Mesenchymal stem cell (in vitro differentiated cells and primary cell): ENCODE data around the gene POLA1.

Source experiments
- DNase-seq: peaks from one replicate; pipeline ENCODE4 v3.0.0-alpha.2; 2013
- H2AFZ ChIP-seq: one replicate; pipeline ENCODE4 v1.6.1; 2013; ENCODE audit warnings: low read depth, mild to moderate bottlenecking, control low read depth, inconsistent platforms, low read length, moderate library complexity
- H2AK5ac ChIP-seq: 2 replicates; pipeline ENCODE4 v1.6.1; 2013; ENCODE audit warnings: low read length, moderate library complexity, mild to moderate bottlenecking, inconsistent platforms; ENCODE audit not compliant: severe bottlenecking
- H2BK120ac ChIP-seq: one replicate; pipeline ENCODE4 v1.6.1; 2013; ENCODE audit warnings: low read depth, mild to moderate bottlenecking, inconsistent platforms, low read length, moderate library complexity
- H2BK12ac ChIP-seq, 2 experiments: one replicate each; pipeline ENCODE4 v1.6.1; 2013; ENCODE audit warnings: inconsistent platforms in 2 of 2, low read length in 2 of 2, mild to moderate bottlenecking in 2 of 2, moderate library complexity in 2 of 2, control low read depth in 1 of 2
- H2BK15ac ChIP-seq: one replicate; pipeline ENCODE4 v1.6.1; 2013; ENCODE audit warnings: mild to moderate bottlenecking, low read depth, inconsistent platforms; ENCODE audit not compliant: poor library complexity, severe bottlenecking
- H2BK5ac ChIP-seq: 2 replicates; pipeline ENCODE4 v1.6.1; 2013; ENCODE audit warnings: low read depth, mild to moderate bottlenecking, low read length, control low read depth, inconsistent platforms; ENCODE audit not compliant: poor library complexity, severe bottlenecking
- H3K14ac ChIP-seq, 2 experiments: one replicate each; pipeline ENCODE4 v1.6.1; 2013; ENCODE audit warnings: inconsistent platforms in 2 of 2, low read length in 2 of 2, control low read depth in 1 of 2, mild to moderate bottlenecking in 1 of 2, moderate library complexity in 1 of 2
- H3K18ac ChIP-seq, 2 experiments: one replicate each; pipeline ENCODE4 v1.6.1; 2013; ENCODE audit warnings: inconsistent platforms in 2 of 2, low read length in 2 of 2, control low read depth in 1 of 2, low read depth in 1 of 2, mild to moderate bottlenecking in 1 of 2
- H3K23ac ChIP-seq, 2 experiments: one replicate each; pipeline ENCODE4 v1.6.1; 2013; ENCODE audit warnings: inconsistent platforms in 2 of 2, low read length in 2 of 2, mild to moderate bottlenecking in 2 of 2, moderate library complexity in 2 of 2, control low read depth in 1 of 2
- H3K27ac ChIP-seq: 2 replicates; pipeline ENCODE4 v1.5.1; 2013; ENCODE audit warnings: mild to moderate bottlenecking, moderate library complexity, low read length, control low read depth, inconsistent platforms; ENCODE audit not compliant: poor library complexity, severe bottlenecking
- H3K27me3 ChIP-seq, 2 experiments: 2 replicates each; pipeline versions ENCODE4 v1.6.1 to v1.7.0; 2013; ENCODE audit warnings: low read length in 2 of 2, mild to moderate bottlenecking in 2 of 2, moderate library complexity in 2 of 2, control low read depth in 1 of 2, inconsistent platforms in 1 of 2; ENCODE audit not compliant: control insufficient read depth in 1 of 2, insufficient read depth in 1 of 2
- H3K36me3 ChIP-seq, 2 experiments: 2 replicates each; pipeline versions ENCODE4 v1.6.1 to v1.7.0; 2013; ENCODE audit warnings: low read length in 2 of 2, control low read depth in 1 of 2, inconsistent platforms in 1 of 2, low read depth in 1 of 2, mild to moderate bottlenecking in 1 of 2; ENCODE audit not compliant: insufficient read depth in 2 of 2, control insufficient read depth in 1 of 2
- H3K4ac ChIP-seq, 2 experiments: one replicate each; pipeline ENCODE4 v1.6.1; 2013; ENCODE audit warnings: inconsistent platforms in 2 of 2, low read length in 2 of 2, mild to moderate bottlenecking in 2 of 2, moderate library complexity in 2 of 2, control low read depth in 1 of 2, low read depth in 1 of 2
- H3K4me1 ChIP-seq: 2 replicates; pipeline ENCODE4 v1.6.1; 2013; ENCODE audit warnings: low read depth, low read length, control low read depth; ENCODE audit not compliant: control insufficient read depth, insufficient read depth
- H3K4me2 ChIP-seq: 2 replicates; pipeline ENCODE4 v1.6.1; 2013; ENCODE audit warnings: low read length, mild to moderate bottlenecking, inconsistent platforms; ENCODE audit not compliant: poor library complexity, severe bottlenecking
- H3K4me3 ChIP-seq, 2 experiments: 2 replicates each; pipeline versions ENCODE4 v1.5.1 to v1.7.0; 2013; ENCODE audit warnings: low read length in 2 of 2, mild to moderate bottlenecking in 2 of 2, control low read depth in 1 of 2, low read depth in 1 of 2; ENCODE audit not compliant: insufficient read depth in 1 of 2
- H3K79me1 ChIP-seq: replicated peaks from 2 replicates; pipeline ENCODE4 v1.6.1; 2013; ENCODE audit warnings: mild to moderate bottlenecking, control low read depth, low read length, inconsistent platforms; ENCODE audit not compliant: poor library complexity, severe bottlenecking
- H3K9ac ChIP-seq: 2 replicates; pipeline ENCODE4 v1.7.0; 2013; ENCODE audit warnings: mild to moderate bottlenecking, low read length, moderate library complexity
- H3K9me3 ChIP-seq: 2 replicates; pipeline ENCODE4 v1.7.0; 2013; ENCODE audit warnings: mild to moderate bottlenecking, low read length; ENCODE audit not compliant: control insufficient read depth
- H4K8ac ChIP-seq: one replicate; pipeline ENCODE4 v1.6.1; 2013; ENCODE audit warnings: inconsistent platforms, mild to moderate bottlenecking, low read length, moderate library complexity
- H4K91ac ChIP-seq: one replicate; pipeline ENCODE4 v1.6.1; 2013; ENCODE audit warnings: mild to moderate bottlenecking, low read length, inconsistent platforms
- WGBS: methylation state at CpG from one replicate; pipeline ENCODE4 v1.1.7; 2013; ENCODE audit warnings: mixed read lengths; 5-methylcytosine and 5-hydroxymethylcytosine counted together

Gene POLA1

GRCh38 chrX:25001808-25002660, 308.3 kb downstream of the POLA1 start:
- no peak overlapping the region for H3K4ac ChIP-seq
- no peaks in the 10 kb centered on the region for H3K79me1 ChIP-seq
- no peak overlapping the region for H2BK12ac ChIP-seq
- H4K8ac ChIP-seq, result no peak overlapping the region
- no peak overlapping the region for H3K27ac ChIP-seq
- no peak overlapping the region for H3K4me3 ChIP-seq
- no peak for DNase-seq
- peaks cover 31 to 66% of the 10 kb centered on the region in 2 experiments for H3K27me3 ChIP-seq
- H2BK15ac ChIP-seq, result no peak overlapping the region
- H3K36me3 ChIP-seq, result no peaks in the 10 kb centered on the region
- H3K4me2 ChIP-seq, result no peak overlapping the region
- no peaks in the 10 kb centered on the region for H3K9me3 ChIP-seq
- H2BK5ac ChIP-seq, result no peak overlapping the region
- no peak overlapping the region for H3K18ac ChIP-seq
- no peak overlapping the region for H3K9ac ChIP-seq
- H3K23ac ChIP-seq, result no peak overlapping the region
- H2AK5ac ChIP-seq, result no peak overlapping the region
- H2BK120ac ChIP-seq, result no peak overlapping the region
- WGBS, result 23% methylated on average over 8 of the region's 65 CpGs
- H3K14ac ChIP-seq, result peak overlapping the region in 1 of 2 experiments; percentile 68
- H4K91ac ChIP-seq, result no peak overlapping the region
- H3K4me1 ChIP-seq, result peaks cover 26% of the 10 kb centered on the region
- no peak overlapping the region for H2AFZ ChIP-seq

GRCh38 chrX:25002661-25003020, 308.9 kb downstream of the POLA1 start:
- H3K18ac ChIP-seq, result no peak overlapping the region
- no peak overlapping the region for H3K27ac ChIP-seq
- peaks cover 30% of the 10 kb centered on the region for H3K4me1 ChIP-seq
- no peak overlapping the region for H3K4me3 ChIP-seq
- H3K4me2 ChIP-seq, result peak overlapping the region; percentile 43
- H4K8ac ChIP-seq, result no peak overlapping the region
- DNase-seq, result no peak
- H3K27me3 ChIP-seq, result peaks cover 35 to 71% of the 10 kb centered on the region in 2 experiments
- H3K9ac ChIP-seq, result no peak overlapping the region
- H2BK5ac ChIP-seq, result no peak overlapping the region
- no peak overlapping the region for H2BK12ac ChIP-seq
- H3K9me3 ChIP-seq, result peaks cover 1% of the 10 kb centered on the region
- H2AK5ac ChIP-seq, result no peak overlapping the region
- no peak overlapping the region for H2BK15ac ChIP-seq
- no peaks in the 10 kb centered on the region for H3K36me3 ChIP-seq
- no peak overlapping the region for H2BK120ac ChIP-seq
- no peak overlapping the region for H3K23ac ChIP-seq
- H3K14ac ChIP-seq, result no peak overlapping the region
- no peak overlapping the region for H4K91ac ChIP-seq
- 1% methylated on average over 10 of the region's 33 CpGs for WGBS
- no peaks in the 10 kb centered on the region for H3K79me1 ChIP-seq
- no peak overlapping the region for H2AFZ ChIP-seq
- H3K4ac ChIP-seq, result no peak overlapping the region

- Histone ChIP-seq H3K18ac (no peak overlapping the region), H4K8ac (no peak overlapping the region), H2BK12ac (no peak overlapping the region)
Observed at GRCh38 chrX:25003066-25003849, 309.5 kb downstream of the POLA1 start.

DNA sequence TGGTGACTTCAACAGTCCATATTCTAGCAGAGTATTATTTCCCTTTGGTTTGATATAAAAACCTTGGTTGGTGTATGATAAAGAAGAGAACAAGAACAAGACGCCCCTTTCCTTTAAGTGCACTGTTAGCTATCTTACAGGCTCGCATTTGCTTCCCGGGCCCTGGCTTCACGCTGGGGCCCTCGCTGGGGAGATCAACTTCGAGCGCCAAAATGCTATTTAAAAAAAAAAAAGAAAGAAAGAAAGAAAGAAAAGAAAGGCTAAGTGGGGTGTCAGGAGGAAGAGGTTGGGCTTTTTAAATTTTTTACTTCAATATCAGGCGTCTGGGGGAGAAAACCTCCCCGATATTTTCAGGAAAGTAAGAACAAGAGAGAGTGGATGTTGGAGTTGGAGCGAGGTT, 310.3 kb downstream of the POLA1 start:
- no peak overlapping the region for H3K9ac ChIP-seq
- DNase-seq, result no peak
- H3K23ac ChIP-seq, result no peak overlapping the region
- H2BK5ac ChIP-seq, result no peak overlapping the region
- WGBS, result 0% methylated on average over 10 of the region's 10 CpGs
- no peak overlapping the region for H2AFZ ChIP-seq
- H3K27me3 ChIP-seq, result peaks cover 48 to 80% of the 10 kb centered on the region in 2 experiments
- no peak overlapping the region for H2BK12ac ChIP-seq
- H4K91ac ChIP-seq, result no peak overlapping the region
- no peak overlapping the region for H3K18ac ChIP-seq
- H2BK15ac ChIP-seq, result no peak overlapping the region
- H3K27ac ChIP-seq, result no peak overlapping the region
- no peak overlapping the region for H2BK120ac ChIP-seq
- peaks cover 30% of the 10 kb centered on the region for H3K4me1 ChIP-seq
- peaks cover 3% of the 10 kb centered on the region for H3K9me3 ChIP-seq
- H3K36me3 ChIP-seq, result no peaks in the 10 kb centered on the region
- H3K79me1 ChIP-seq, result no peaks in the 10 kb centered on the region
- H2AK5ac ChIP-seq, result no peak overlapping the region
- H3K4ac ChIP-seq, result no peak overlapping the region
- no peak overlapping the region for H3K4me3 ChIP-seq
- no peak overlapping the region for H3K14ac ChIP-seq
- H3K4me2 ChIP-seq, result peak overlapping the region; percentile 27
- no peak overlapping the region for H4K8ac ChIP-seq

More at GRCh38 chrX:25003066-25003849, 309.5 kb downstream of the POLA1 start:
- H3K27ac ChIP-seq, result no peak overlapping the region
- H3K9me3 ChIP-seq, result peaks cover 3% of the 10 kb centered on the region
- no peak overlapping the region for H2AK5ac ChIP-seq
- no peaks in the 10 kb centered on the region for H3K36me3 ChIP-seq
- no peak overlapping the region for H3K9ac ChIP-seq
- H2BK120ac ChIP-seq, result no peak overlapping the region
- H2BK15ac ChIP-seq, result no peak overlapping the region
- H4K91ac ChIP-seq, result no peak overlapping the region
- H2AFZ ChIP-seq, result no peak overlapping the region
- no peak overlapping the region for H3K4ac ChIP-seq
- peak overlapping the region; percentile 53 for H3K4me2 ChIP-seq
- H3K4me3 ChIP-seq, result no peak overlapping the region
- 3% methylated on average over 28 of the region's 40 CpGs for WGBS
- DNase-seq, result no peak
- H3K27me3 ChIP-seq, result peaks cover 41 to 75% of the 10 kb centered on the region in 2 experiments
- peaks cover 30% of the 10 kb centered on the region for H3K4me1 ChIP-seq
- H2BK5ac ChIP-seq, result no peak overlapping the region
- H3K14ac ChIP-seq, result no peak overlapping the region
- H3K23ac ChIP-seq, result no peak overlapping the region
- H3K79me1 ChIP-seq, result no peaks in the 10 kb centered on the region
